Activated CD8-positive, alpha-beta memory T cell treated with anti-CD3 and anti-CD28 coated beads, Interleukin-2, amount 50 U/mL, for 24 hours (primary cell): ENCODE data around the gene NFIB.

Experiments used
- DNase-seq: peaks from one replicate; pipeline ENCODE4 v3.0.0-alpha.2; 2020; ENCODE audit errors: extremely low read depth

The NFIB gene

DNA sequence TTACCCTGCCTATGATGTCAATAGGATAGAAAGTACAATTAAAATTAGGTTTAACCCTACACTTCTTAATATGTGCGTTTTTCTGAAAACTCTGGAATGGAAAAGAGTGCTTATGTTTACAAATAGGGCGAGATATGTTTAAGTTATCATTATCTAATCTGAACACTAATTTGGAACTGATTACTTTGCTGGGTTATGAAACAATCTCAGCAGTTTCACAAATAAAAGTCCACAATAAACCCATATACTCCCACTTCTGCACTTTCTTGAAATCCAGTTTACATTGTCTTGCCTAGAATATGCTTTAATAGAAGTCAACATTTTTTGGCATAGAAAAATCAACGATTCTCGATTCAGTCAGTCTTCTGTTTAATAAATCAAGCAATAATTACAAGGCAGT is 236.3 kb downstream of the NFIB start:
- DNase-seq, result no peak

DNA sequence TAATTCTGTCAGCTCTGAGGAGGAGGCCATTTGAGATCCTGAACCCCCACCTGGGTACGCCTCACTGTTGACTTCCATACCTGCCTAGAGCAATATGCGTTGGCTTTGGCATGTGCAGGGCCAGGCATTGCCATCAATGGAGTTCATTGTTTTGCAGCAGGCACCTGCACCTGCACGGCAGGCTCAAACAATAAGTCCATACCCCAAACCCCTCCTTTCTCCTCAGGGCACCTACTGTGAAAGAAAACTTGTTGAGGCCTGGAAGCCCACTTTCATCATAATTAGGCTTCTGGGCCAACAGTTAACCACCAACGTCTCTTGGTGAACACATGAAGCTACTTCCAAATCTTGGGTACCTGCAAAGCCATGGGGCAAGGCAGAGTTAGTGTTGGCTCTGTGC is 238.7 kb downstream of the NFIB start:
- DNase-seq, result no peak

GRCh38 chr9:14072850-14073249 is 241.1 kb downstream of the NFIB start:
- no peak for DNase-seq

DNA sequence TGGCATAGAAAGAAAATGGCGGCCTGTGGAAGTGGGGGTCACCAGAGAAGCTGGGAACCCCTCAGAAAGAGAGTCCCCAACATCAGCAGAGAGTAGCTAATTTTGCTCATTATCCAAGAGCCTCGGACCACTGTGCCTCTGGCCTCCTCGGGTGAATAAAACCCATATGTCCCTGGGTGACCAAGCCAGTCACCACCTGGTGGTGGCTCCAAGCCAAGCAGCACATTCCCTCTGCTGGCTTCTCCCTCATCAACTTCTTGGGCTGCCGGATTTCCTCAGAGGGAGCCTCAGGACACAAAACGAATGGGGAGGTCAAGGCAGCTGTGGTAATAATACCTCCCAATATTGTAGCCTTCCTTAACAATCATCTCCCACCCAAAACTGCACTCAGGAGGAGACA is 242.5 kb downstream of the NFIB start:
- DNase-seq, result no peak

- DNase-seq, result no peak
Measured at GRCh38 chr9:14068690-14069089, 245.3 kb downstream of the NFIB start.

DNA sequence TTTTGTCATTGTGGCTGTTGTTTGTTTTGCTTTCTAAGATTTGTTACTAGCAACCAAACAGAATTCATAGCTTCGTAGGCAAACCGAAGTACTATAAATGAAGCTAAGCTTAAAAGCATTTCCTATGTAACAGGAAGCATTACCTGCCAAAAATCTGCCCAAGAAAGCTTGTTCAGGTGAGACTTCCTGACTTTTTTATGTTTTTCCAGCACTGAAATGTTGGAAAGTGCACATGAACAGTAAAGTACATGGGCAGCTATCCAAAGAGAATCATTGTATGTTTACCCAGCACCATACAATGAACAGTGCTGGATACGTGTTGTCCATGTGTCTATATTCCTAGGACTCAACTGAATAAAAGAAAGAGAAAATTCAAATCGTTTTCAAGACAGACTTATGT is 247.1 kb downstream of the NFIB start:
- no peak for DNase-seq

DNA sequence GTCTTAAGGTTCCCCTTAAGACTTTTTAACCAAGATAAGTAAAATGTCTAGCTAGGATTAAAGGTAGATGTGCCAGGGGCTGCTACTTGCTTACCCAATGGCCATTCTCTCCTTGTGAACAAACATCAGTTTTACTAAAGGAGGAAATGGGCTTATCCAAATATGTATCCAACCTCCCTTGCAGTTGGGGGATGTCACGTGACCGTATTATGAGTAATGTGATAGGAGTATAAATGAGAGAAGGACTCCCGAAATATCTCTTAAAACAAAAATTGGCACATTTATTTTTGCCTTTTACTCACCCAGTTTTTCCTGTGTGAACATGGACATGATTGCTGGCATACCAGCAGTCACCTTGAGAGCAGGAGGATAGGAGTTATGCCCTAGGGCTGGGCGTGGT is 247.9 kb downstream of the NFIB start:
- DNase-seq, result no peak

GRCh38 chr9:14064940-14065339 is 249.0 kb downstream of the NFIB start:
- DNase-seq, result no peak

DNA sequence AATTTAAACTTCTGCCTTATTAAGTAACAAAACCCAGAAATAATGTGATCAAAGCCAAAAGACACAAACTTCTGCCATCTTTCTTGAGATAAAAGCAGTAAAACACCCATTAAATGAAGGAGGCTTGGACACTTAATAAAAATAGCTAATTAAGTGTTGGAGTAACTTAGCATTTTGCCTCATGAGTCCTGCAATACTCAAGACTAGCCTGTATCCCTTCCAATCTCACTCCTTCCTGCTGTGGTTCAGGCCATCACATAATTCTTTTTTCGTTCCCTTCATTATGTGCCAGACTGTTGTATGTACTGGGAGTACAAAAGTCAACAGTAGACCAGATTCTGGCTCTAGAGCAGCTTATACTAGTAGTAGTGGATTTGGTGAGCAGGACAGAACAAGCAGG is 250.2 kb downstream of the NFIB start:
- DNase-seq, result no peak

- DNase-seq, result no peak
Measured at GRCh38 chr9:14062586-14063221, 251.2 kb downstream of the NFIB start.

DNA sequence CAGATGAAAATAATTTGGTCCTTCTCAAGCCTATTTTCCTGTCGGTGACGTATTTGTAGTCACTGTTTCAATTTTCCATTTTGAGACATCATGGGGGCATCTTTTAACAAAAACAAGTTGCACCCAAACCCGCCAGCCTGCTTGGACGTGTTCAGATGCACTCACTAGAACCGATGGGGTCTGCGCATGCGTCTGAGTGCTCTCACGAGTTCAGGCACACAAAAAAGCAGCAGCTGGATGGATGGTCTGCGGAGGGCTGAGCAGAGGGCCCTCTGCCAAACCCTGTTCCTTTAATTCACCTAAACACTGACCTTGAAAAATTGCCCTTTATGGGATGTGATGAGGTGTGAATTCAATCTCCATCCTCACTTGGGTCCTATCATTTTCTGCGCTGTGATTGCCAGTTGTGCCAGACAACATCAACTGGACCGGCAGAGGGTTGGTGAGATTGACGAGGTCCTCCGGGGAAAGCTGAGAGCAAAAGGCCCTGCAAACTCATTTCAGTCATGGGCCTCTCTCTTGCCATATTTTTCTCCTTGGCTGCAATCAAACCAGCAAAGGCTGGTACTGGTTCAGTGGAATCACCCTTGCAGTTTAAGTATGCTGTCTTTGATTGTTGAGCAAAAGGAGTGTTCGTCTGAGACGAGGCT is 251.9 kb downstream of the NFIB start:
- no peak for DNase-seq

- no peak for DNase-seq
Measured at GRCh38 chr9:14058325-14058688, 255.6 kb downstream of the NFIB start.

DNA sequence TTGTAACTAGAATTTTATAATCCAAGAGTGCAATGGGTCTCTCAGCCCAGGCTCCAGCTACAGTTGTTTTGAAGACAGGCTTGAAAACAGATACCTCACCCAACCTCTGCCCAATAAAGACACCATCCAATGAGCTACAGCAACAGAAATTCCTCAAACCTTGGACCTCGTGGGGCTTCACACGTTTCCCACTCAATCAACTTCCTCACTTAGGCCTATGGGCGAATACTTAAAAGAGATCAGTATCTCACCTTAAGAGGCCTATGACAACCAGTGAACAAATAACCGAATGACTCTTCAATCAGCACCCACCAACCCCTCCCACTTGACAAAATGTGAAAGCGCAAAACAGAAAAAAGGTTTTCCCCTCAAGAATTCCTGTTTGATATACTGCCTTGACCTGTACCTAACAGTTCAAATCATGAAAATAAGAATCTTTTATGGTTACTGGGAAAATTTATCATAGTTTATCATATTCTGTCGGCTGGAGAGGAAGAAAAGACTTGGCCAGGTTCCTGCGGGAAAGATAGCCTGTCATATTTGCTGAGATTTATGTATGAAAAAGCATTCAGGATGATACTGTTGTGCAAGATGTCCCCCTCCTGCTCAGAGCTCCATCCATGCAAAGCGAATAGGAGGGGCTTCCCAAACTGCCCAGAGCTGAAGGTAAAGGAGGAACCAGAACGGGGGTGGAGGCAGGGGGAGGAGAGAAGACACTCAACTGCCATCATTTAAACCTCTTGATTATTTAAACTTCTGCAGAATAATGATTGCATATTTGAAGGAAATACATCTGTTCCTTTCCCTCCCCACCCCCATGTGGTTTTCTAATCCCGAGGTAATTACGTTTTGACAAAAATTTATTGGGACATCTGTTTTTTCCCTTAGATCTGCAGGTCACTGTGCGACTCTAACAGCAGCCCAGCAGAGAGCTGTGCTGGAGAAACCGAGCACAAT is 256.3 kb downstream of the NFIB start:
- DNase-seq, result no peak

DNA sequence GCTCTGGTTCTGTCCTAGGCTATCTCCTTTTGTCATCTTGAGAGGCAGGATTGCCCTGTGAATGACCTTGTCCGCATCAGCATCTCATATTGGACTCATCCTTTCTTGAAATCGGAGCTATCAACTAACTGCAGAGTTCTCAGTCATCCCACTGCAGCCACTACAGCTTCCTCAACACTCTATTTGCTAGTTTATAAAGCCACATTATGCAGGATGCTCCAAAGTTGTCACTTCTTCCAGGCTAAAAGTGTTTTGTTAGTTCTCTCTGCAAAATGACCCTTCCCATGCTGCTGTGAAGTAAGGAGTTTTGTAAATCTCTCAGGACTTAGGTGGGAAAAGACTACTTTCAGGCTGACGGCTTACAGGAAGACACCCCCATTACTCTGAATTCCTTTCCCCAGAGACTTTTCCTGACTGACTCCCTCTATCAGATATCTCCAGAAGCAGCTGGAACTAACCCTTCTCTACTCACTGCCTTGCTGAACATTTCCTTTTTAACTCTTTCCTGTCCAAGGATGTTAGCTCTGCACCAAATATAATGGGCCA is 257.6 kb downstream of the NFIB start:
- DNase-seq, result no peak

- no peak for DNase-seq
Measured at GRCh38 chr9:14054096-14054495, 259.8 kb downstream of the NFIB start.

DNA sequence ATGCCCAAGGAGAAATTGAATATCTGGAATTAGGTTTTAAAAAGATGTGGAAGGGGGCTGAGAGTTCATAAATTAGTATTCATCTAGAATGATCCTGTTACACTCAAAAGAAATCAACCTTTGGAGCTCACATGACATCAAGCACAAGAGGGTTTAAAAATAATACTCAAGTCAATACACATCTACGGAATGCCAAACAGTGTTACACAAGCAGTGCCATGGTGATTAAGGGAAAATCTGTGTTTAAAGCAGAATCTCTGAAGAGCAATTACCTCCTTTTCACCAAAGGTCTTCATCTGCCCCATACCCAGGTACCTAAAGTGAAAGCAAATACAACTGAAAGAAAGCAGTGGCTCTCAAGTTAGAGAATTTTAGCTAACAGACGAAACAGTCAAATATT is 261.6 kb downstream of the NFIB start:
- no peak for DNase-seq

DNA sequence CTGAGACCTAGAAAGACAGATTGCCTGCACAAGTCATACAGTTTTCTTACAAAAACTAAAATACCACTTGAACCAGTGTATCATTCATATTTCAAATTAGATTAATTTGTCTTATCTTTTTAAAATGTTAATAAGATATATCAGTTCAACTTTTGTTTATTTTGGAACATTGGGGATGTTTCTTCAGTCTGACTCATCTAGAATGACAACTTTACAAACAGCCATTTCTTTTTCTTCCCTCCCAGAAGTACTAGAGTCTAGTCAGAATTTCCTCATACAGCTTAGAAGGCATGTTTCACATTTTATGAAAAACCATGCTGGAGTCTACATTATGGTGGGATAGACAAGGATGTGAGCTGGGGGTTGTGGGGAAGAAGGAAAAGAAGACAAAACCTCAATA is 262.5 kb downstream of the NFIB start:
- DNase-seq, result no peak

DNA sequence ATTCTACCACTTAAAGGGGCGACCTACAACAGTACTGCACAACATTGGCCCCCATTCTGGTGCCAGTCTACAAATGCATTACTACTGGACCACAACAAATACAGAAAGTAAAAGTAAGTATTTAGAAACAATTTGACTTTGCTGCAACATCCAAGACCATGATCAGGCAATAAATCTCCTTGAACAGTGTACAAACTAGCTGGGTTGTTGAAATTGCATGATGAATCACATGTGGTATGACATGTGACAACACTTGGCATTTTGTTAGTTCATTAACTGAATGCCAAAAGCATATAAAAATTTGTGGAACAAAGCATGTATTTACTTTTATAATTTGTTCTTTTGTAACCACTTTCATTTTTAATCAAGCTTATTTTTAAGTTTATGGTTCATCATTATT is 270.5 kb downstream of the NFIB start:
- no peak for DNase-seq

DNA sequence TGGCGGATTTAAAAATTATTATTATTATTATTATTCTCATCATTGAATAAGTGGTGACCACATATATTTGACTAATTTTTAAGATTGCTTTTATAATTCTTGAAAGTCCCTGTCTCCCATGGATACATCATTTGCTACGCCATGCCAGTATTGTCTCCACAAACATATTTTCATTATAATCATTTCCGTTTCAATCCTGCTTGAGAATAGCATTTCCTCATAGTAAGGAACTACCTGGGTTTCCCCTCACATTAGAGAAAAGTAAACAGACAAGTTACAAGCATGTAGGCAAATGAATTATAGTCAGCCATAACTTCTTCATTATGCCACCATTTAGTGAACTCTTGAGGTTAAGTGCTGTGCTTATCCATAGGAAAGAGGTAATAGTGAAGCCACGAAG is 276.6 kb downstream of the NFIB start:
- DNase-seq, result no peak

DNA sequence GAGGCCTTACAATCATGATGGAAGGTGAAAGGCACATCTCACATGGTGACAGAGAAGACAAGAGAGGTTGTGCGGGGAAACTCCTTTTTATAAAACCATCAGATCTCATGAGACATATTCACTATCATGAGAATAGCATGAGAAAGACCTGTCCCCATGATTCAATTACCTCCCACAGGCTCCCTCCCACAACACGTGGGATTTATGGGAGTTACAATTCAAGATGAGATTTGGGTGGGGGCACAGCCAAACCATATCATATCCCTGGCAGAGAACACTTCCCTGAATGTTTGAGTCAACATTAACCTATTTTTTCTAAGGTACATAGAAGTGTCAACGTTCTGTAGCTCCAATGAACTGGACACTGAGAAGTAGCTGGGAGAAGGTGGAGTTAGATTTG is 280.9 kb downstream of the NFIB start:
- DNase-seq, result no peak
